Loucy (cell line): Measurements from ENCODE around the gene NHEJ1.

Experiments used
- EZH2phosphoT487 ChIP-seq: fragments of 200-600 bp; IDR thresholded peaks from 2 replicates; pipeline ENCODE4 v1.6.1; 2018; ENCODE audit warnings: antibody characterized with exemption, mild to moderate bottlenecking, moderate library complexity, borderline replicate concordance
- TF ChIP-seq, protein P1 (sequence below): fragments of 200-600 bp; sonication (generic); conservative IDR thresholded peaks from 2 replicates; pipeline ENCODE4 v1.5.1; 2014; ENCODE audit warnings: mild to moderate bottlenecking, antibody characterized with exemption, low read length

DNA sequence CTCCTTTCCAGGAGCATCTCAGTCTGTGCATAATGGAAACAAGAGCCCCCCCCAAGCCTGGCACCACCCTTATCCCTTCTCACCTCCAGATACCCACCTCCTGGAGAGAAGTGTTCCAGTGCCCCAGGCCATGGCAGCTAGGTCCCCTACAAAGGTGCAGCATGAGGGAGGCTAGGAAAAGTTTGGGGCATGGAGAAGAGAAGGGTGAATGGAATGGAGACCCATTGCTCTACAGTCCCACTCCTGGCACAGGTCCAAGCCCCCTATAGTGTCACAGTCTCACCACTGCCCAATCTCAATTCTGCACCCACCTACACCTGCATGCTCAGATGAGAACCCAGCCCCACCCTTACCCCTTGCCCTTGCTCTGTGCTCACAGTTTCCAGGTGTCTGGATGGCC lies 8.3 kb upstream of the NHEJ1 start:
- TF ChIP-seq, protein P1, sequence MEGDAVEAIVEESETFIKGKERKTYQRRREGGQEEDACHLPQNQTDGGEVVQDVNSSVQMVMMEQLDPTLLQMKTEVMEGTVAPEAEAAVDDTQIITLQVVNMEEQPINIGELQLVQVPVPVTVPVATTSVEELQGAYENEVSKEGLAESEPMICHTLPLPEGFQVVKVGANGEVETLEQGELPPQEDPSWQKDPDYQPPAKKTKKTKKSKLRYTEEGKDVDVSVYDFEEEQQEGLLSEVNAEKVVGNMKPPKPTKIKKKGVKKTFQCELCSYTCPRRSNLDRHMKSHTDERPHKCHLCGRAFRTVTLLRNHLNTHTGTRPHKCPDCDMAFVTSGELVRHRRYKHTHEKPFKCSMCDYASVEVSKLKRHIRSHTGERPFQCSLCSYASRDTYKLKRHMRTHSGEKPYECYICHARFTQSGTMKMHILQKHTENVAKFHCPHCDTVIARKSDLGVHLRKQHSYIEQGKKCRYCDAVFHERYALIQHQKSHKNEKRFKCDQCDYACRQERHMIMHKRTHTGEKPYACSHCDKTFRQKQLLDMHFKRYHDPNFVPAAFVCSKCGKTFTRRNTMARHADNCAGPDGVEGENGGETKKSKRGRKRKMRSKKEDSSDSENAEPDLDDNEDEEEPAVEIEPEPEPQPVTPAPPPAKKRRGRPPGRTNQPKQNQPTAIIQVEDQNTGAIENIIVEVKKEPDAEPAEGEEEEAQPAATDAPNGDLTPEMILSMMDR = no peak
- TF ChIP-seq EZH2phosphoT487 = no peak
